Endothelial cell (in vitro differentiated cells): ENCODE measurements around the gene ACVRL1. TPM values are rescaled to one million over a fixed set of nuclear protein-coding genes. Genes with fewer than 3 reads are reported as not detected.
A peak's percentile ranks its signal among the peaks of the same experiment; 100 is the strongest.

Experiments
- DNase-seq: peaks from one replicate; pipeline ENCODE4 v3.0.0; 2021; ENCODE audit warnings: low spot score
- H3K27ac Mint-ChIP-seq: one replicate; pipeline ENCODE4 v1.8.0; 2021; ENCODE audit warnings: mixed read lengths, inconsistent platforms; ENCODE audit not compliant: unreplicated experiment
- H3K27me3 Mint-ChIP-seq: one replicate; pipeline ENCODE4 v1.8.0; 2021; ENCODE audit warnings: mild to moderate bottlenecking, moderate library complexity, mixed read lengths, inconsistent platforms; ENCODE audit not compliant: unreplicated experiment
- H3K36me3 Mint-ChIP-seq: one replicate; pipeline ENCODE4 v1.8.0; 2021; ENCODE audit warnings: mild to moderate bottlenecking, low read depth, mixed read lengths, inconsistent platforms; ENCODE audit not compliant: unreplicated experiment
- H3K4me1 Mint-ChIP-seq: one replicate; pipeline ENCODE4 v1.8.0; 2021; ENCODE audit warnings: mild to moderate bottlenecking, mixed read lengths, inconsistent platforms; ENCODE audit not compliant: unreplicated experiment
- H3K4me3 Mint-ChIP-seq: one replicate; pipeline ENCODE4 v1.8.0; 2021; ENCODE audit warnings: mild to moderate bottlenecking, mixed read lengths, inconsistent platforms; ENCODE audit not compliant: unreplicated experiment
- H3K9me3 Mint-ChIP-seq: one replicate; pipeline ENCODE4 v1.8.0; 2021; ENCODE audit warnings: mixed read lengths, inconsistent platforms; ENCODE audit not compliant: unreplicated experiment
- CTCF ChIP-seq: fragments of 200-600 bp; sonication (generic); IDR thresholded peaks from one replicate; pipeline ENCODE4 v1.5.0; 2021; ENCODE audit warnings: antibody characterized with exemption; ENCODE audit not compliant: unreplicated experiment
- total RNA-seq: library from RNA; stranded (reverse); fragmentation: NEBNext Ultra II Directional; extraction: Animal tissue kit (Norgen Biotek cat#: 25700); gene quantifications from one replicate; pipeline ENCODE4 v1.2.1, GENCODE V29; 2021; ENCODE audit not compliant: unreplicated experiment

The ACVRL1 gene
- total RNA-seq, 1 donor from 2014 or later, result 395 TPM

GRCh38 chr12:51947246-51947996 lies 40.1 kb downstream of the ACVRL1 start:
- H3K27me3 Mint-ChIP-seq, result peaks cover 9% of the 10 kb centered on the region
- no peak overlapping the region for H3K27ac Mint-ChIP-seq
- H3K4me3 Mint-ChIP-seq, result peak overlapping the region; percentile 17
- peaks cover 3% of the 10 kb centered on the region for H3K4me1 Mint-ChIP-seq
- no peak for DNase-seq
- H3K9me3 Mint-ChIP-seq, result peaks cover 14% of the 10 kb centered on the region
- TF ChIP-seq CTCF, result no peak
- peaks cover 17% of the 10 kb centered on the region for H3K36me3 Mint-ChIP-seq

GRCh38 chr12:51948066-51948465 lies 40.8 kb downstream of the ACVRL1 start:
- no peak for DNase-seq
- no peak for TF ChIP-seq CTCF
- peaks cover 7% of the 10 kb centered on the region for H3K4me1 Mint-ChIP-seq
- H3K9me3 Mint-ChIP-seq, result peaks cover 14% of the 10 kb centered on the region
- H3K27ac Mint-ChIP-seq, result no peak overlapping the region
- H3K36me3 Mint-ChIP-seq, result peaks cover 19% of the 10 kb centered on the region
- H3K27me3 Mint-ChIP-seq, result peaks cover 8% of the 10 kb centered on the region
- H3K4me3 Mint-ChIP-seq, result no peak overlapping the region

- H3K4me1 Mint-ChIP-seq, result peaks cover 21% of the 10 kb centered on the region
- peaks cover 19% of the 10 kb centered on the region for H3K36me3 Mint-ChIP-seq
- H3K9me3 Mint-ChIP-seq, result peaks cover 7% of the 10 kb centered on the region
- H3K4me3 Mint-ChIP-seq, result peak overlapping the region; percentile 26
- no peak overlapping the region for H3K27ac Mint-ChIP-seq
- peaks cover 5% of the 10 kb centered on the region for H3K27me3 Mint-ChIP-seq
- no peak for TF ChIP-seq CTCF
- DNase-seq, result no peak
These were observed 42.2 kb downstream of the ACVRL1 start for GRCh38 chr12:51949342-51950030.

GRCh38 chr12:51950682-51951198 lies 43.4 kb downstream of the ACVRL1 start:
- TF ChIP-seq CTCF, result no peak
- no peaks in the 10 kb centered on the region for H3K9me3 Mint-ChIP-seq
- peaks cover 6% of the 10 kb centered on the region for H3K27me3 Mint-ChIP-seq
- peak overlapping the region; percentile 96 for H3K4me3 Mint-ChIP-seq
- peaks cover 16% of the 10 kb centered on the region for H3K36me3 Mint-ChIP-seq
- H3K27ac Mint-ChIP-seq, result peak overlapping the region; percentile 32
- no peak for DNase-seq
- peaks cover 26% of the 10 kb centered on the region for H3K4me1 Mint-ChIP-seq
